CD4-positive, alpha-beta T cell treated with Interleukin-1 beta for 1 hour (primary cell): Measurements from ENCODE around the gene TLX2.
A peak's percentile ranks its signal among the peaks of the same experiment; 100 is the strongest.

Experiments
- DNase-seq, 2 donors: peaks; one replicate each; pipeline ENCODE4 v3.0.0-alpha.2; 2020 to 2022

The TLX2 gene

DNA sequence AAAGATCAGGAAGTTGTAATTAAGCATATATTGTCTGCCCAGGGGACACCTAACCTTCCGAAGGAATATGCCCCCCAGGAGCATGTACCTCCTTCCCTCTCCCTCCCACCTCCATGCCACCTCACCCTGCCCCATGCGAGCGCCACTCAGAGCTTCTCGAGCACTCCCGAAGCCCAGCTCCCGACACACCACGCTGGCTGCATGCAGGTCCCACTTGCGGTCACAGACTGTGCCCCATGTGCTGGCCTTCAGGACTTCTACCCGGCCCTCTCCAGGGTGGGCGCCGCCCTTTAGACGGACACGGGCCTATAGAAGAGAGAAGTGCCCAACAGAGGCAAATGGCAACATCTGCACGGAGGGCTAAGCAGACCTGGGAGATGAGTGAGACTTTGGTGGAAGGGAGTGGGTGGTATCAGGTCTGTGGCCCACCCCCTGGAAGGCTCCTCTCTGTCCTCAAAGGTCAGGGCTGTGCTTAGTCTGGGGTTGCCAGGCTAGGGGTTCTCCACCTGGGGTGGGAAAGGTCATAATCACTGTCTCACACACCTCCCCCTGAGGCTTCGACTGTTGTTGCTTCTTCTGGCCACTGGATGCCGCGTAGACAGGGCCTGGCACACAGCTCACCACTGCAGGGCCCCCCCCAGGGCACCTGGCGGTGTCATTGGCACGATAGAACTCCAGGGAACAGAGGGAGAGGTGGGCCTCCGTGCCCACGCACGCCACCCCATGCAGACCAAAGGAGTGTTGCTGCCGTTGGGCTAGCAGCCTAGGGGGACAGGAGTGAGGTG is 22.1 kb downstream of the TLX2 start:
- DNase-seq: no peak

DNA sequence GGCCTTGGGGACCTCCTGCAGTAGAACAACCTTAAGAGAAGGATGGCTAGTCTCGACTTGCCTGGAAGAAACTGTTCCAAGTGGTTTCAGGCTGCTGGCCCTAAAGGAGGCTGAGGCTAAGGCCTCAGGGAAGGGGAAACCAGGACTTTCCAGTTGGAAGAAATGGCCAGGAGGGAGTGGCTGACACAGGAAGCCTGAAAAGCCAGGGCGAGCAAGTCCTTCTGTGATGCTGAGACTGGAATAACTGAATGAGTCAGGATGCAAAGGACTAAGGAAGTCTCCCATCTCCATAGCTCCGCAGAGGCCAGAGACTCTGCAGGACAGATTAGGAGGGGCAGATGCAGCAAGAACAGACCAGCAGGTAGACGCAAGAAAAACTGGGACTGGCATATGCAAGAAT is 22.9 kb downstream of the TLX2 start:
- DNase-seq: no peak

DNA sequence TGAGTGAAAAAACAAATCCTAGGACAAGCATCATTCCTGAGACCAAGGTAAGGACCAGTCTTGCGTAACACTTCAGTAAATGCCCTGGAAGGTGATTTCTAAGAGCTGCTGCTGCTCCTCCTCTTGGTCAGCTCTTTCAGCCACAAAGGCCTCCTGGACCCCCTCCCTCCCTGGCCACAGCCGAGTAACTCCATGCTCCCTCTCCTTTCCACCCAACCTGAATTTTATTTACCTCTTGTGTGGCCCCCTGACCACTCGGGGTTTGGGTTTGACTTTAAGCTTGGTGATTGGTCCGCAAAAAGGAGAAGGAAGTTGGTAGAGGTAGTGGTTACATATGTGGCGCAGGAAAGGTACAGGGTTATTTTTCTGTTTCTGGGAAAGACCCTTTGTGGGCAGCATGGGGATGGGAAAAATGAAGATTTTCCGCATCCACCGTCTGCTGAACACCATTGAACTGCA is 24.7 kb downstream of the TLX2 start:
- DNase-seq: no peak

DNA sequence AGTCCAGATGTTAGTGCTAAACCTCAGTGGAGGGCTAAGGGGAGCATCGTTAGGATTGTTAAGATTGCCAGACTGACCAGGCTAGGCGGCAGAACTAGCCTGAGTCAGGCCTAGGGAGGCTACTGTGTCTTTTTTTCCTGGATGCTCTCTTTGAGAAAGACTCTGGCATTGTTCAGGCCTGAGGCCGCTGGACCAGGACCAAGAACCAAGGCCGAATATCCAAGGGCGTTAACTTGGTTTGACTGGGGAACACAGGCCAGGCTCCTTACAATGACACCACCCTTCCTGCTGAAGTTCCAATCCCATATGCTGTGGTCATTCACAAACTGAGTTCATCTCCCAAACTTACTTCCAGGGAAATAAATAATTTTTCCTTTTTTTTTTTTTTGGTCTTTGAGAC is 26.0 kb downstream of the TLX2 start:
- no peak for DNase-seq

DNA sequence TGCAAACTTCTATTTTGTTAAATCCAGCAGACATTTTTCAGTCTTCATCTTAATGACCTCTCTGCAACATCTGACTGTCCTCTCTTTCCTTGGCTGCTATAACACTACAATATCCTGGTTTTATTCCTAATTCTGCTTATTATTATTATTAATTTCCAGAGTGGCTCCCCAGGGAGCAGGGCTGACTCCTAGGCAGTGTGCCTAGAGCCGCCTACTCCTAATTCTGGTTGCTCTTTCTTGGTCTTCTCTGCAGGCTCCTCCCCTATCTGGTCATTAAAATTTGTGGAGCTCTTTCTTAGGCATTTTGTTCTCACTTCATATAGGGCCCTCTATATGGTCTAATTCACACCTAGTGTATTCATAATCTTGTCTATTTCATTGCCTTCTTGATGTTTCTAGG is 28.7 kb downstream of the TLX2 start:
- no peak for DNase-seq

DNA sequence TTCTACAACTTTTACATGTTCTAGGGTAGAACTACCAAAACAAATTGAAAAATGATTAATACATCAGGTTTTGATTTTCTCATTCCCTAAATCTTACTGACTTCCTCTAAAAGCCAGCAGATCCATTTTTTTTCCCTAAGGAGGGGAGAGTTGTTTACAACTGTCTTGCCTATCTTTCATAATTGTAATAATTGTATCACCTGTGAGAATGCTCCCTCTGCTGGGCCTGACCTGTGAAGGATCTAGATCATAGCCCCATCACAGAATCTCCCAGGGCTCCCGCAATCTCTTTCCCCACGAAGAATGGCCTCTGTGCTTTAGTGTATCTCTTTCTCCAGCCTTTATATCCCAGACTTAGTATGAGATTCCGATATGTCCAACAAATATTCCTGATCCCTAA is 30.4 kb downstream of the TLX2 start:
- DNase-seq: no peak

DNA sequence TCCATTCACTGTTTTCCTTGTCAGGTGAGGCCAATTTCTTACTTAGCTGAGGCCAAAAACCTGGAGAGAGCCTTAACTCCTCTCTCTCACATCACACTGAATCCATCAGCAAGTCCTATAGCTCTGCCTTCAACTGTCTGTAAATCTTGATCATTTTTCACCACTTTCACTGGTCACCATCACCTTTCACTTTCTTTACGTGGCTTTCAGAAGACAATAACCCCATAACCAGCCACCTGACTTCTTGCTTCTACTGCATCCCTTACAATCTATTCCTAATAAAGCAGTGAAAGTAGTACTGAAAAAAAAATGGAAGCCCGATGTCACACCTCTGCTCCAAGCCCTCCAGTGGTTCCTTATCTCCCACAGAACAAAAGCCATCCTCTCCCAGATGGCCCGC is 31.8 kb downstream of the TLX2 start:
- DNase-seq: no peak

DNA sequence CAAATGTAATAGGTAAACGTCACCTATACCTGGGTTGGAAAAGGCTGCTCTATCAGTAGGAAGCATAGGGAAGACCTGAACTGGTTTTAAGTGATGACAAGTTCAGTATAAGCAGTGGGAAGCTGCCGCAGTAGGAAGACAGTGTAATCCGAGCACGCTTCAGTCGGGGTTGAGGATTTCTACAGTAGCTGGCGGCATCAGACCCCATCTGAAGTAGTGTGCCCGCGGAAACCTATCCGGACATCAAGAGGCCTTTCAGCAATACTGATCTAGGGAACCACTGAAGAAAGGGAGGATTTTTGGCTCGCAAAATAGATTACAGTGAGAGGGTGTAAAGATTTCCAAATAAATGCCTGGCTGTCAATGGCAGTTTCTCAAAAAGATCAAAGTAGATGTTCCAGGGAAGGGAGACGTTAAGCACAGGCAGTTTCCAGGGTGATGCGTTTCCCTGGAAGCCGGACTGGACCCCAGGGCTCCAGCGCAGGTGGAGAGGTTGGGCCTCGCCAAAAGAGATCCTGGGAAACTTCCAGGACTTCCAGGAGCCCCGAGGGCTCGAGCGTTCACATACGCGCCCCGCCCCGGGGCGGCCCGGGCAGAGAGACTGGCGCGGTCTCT is 34.1 kb downstream of the TLX2 start:
- no peak for DNase-seq

DNA sequence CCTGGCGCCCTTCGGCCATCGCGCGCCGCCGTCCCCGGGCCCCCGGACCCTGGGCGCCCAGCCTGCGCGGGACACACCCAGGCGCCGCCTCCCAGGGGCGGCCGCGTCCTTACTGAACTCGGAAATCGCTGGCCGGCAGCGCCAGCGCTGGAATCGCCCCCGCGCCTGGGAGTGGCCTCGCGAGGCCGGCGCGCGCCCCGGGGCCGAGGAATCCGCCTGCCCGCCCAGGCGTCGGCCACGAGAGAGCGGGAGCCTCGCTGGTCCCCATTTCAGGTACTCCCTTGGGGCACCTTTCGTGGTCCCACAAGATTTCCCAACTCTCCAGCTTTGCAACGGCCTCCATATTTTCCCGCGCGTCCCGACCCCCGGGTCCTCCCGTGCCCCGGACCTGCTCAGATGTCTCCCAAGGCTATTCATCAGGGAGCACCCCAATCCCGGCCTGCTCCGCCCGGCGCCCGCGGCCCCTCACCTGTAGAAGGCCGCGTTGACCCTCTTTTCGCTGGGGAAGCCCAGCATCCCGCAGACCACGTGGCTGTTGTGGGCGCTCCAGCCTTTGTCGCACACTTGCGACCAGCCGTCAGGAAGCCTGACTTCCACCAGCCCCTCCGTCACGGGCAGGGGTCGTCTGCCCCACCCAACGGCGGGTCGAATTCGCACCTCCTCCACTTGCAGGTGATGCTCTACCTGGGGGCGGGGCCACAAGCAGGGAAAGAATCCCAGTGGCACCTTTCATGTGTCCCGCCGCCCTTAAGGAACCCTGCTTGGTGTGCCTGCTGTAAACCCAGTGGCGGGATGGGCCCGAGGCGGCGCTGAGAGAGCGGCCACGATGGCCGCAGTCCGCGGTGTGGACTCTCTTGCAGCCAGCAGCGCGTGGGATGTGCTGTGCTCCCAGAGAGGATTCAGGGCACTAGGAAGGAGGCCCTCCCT is 34.9 kb downstream of the TLX2 start:
- DNase-seq: no peak

DNA sequence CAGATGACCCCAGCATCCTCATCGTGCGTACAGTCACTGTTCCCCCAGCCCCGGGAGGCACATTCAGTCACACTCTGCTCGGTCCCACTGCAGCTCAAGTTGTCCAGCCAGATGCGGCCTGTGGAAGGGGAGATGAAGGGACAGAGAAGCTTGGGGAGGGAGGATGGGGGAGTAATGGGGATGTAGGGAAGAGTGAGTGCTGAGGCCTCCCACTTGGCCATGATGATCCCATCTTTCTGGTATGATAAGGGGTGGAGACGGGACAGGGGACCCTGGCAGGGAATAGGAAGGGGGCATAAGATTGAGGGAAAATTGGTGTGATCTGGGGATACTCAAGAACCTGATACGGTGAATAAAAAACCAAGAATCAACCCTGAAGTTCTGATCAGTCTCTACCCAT is 36.0 kb downstream of the TLX2 start:
- DNase-seq: no peak

DNA sequence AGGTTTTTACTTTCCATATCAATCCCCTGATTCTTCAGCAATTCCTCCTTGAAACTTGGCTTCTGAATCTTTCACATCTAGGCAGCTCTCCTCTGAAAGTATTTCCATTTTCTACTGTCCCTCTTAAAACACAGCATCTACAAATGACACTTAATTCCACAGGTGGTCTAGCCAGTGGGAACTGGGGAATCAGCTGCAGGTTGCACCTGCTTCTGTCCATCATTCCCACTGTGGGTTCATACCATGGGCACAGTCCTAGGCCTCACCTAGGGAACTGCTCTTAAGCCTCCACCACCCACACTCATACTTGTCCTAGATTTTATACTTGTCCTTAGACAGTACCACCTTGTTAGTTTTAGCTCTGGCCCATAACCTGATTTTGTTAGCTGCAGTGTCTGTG is 37.3 kb downstream of the TLX2 start:
- no peak for DNase-seq

DNA sequence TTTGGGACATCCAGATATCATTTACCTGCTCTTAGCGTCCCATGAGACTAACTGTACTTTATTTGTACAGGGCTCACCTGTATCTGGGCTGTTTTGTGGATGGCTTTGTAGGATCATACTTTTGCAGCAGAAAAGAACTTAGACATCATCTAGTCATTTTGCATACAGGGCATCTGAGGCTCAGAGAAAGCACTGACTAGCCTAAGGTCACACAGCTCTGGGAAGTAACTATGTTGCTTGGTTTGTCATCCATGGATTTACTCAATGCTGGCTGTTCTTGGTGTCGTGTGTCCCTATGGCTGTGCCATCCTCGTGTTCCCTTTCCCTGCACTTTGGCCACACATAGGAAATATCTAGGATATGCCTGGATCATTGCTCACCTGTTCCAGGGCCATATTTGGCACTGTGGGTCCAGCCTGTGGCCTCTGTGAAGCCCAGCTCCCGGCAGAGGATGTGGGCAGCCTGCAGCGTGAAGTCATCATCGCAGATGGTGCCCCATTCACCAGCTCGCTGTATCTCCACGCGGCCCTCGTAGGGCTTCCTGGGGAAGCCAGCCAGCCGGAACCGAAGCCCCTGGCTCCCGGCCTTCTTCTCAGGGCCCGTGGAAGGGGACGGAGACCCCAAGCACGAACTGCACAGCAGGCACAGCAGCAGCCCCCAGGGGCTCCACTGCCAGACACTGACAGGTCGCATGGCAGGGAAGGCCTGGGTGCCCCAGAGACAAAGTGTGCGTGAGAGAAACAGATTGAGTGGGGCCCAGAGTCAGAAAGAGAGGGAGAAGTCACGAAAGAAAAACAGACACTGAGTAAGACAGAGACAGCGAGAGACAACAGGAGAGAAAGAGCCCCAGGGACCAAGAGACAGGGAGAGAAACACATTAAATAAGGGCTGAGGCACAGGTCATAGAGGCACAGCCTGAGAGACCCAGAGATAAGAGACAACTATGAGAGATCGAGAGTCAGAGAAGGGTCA is 38.0 kb downstream of the TLX2 start:
- no peak for DNase-seq

DNA sequence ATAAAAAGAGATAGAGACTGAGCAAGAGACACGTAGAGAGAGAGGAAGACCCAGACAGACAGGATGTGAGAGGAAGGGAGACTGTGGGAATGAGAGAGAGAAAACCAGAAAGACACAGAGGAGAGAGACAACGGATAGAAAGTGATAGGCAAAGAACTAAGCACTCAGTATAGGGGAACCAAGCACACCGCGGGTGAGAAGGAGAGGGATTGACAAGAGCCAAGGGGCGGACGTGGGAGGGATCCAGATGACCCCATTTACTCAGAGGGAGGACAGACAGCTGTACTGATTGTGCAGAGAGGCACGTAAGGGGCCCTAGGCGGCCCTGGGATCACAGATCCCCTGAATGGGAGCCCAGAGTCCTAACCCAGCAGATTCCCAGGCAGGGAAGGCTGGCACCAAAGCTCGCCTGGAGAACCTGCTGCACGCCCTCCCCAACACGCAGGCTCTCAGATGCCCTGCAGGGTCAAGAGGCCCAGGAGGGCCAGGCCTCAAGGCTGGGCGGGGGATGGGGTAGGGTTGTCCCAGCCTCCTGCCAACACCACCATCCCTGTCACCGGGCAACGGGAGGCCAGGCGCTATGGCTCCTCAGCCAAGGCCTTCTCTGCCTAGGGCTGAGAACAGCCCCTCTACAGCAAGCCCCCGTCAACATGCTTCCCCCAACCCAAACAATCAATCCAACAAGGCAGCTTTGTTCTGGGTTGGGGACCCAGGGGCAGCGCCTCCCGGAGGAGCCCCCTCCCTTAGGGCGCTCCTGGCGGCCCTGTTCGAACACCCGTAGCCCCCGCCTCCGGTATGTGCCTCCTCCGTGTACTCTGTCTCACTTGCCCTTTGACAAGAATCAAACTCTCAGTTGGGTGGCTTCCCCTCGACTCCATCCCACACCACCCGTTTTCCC is 38.9 kb downstream of the TLX2 start:
- no peak for DNase-seq

DNA sequence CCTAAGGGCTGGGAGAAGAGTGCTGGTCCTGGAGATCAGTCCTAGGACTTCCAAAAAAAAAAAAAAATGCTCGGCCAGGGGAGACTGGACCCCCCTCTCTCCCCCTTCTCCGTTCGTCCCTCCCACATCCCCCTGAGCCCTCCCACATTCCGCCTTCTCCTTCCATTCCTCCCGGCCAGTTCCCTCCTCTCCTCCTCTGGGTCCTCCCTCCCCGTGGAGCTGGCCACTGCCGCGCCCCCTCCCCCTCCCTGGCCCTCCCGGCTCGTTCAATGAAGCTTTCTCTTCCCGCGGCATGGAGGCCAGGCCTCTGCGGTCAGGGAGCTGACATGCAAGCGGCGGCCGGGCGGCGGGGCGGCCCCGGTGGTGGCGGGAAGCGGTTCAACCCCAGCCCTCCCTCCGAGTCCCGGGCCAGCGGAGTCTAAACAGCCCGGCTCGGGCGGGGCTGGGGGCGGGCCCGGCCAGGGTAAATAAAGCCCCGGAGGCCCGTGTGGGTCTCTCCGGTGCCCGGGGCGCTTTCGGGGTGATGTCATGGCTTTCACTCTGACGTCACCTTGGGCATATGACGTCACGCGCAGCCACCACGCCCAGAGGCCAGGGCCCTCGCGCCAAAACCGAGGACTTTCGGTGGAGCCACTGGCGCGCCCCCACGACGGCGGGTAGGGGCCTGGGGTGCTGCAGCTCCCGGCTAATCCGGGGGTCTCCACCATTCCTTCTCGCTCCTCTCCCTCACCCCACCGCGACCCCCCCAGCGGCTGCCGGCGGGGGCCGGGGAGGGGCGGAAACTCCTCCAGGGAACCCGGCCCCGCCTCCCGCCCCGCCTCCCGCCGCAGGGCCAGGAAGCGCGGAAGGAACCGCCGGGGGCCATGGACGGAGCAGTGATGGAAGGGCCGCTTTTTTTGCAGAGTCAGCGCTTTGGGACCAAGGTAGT is 39.9 kb downstream of the TLX2 start, which contains the start of the genes DOK1 and LOXL3:
Gene DOK1 (plus strand): TSS at position 829 of the 928 bp plus-strand sequence. CDS start 35 bp downstream, at position 864.
Gene LOXL3 (minus strand): TSS at position 51 of the 928 bp plus-strand sequence. CDS start 1,308 bp downstream, outside the sequence.
- DNase-seq: peak; percentile 80 to 86

DNA sequence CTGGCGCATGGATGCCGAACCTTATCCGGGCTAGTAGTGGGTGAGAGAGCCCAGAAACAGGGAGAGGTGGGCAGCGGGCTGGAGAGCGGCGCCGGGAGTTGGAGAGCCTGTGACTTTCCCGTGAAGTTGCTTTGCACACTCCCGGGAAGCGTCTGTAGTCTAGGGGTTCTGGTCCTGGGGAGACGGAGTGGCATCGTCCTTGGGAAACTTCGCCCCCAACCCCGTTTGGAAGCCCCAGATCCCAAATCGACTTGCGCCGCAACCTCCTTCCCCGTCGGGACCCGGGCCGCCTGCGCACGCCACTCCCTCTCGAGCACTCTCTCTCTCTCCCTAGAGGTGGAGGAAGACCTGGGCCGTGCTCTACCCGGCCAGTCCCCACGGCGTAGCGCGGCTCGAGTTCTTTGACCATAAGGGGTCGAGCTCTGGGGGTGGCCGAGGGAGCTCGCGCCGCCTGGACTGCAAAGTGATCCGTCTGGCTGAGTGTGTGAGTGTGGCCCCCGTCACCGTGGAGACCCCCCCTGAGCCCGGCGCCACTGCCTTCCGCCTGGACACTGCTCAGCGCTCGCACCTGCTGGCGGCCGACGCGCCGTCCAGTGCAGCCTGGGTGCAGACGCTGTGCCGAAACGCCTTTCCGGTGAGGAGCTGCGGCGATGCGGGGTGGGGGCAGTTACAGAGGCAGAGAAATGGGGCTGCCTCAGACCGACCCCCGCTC is 40.7 kb downstream of the TLX2 start:
- DNase-seq: peak; percentile 38 to 41

DNA sequence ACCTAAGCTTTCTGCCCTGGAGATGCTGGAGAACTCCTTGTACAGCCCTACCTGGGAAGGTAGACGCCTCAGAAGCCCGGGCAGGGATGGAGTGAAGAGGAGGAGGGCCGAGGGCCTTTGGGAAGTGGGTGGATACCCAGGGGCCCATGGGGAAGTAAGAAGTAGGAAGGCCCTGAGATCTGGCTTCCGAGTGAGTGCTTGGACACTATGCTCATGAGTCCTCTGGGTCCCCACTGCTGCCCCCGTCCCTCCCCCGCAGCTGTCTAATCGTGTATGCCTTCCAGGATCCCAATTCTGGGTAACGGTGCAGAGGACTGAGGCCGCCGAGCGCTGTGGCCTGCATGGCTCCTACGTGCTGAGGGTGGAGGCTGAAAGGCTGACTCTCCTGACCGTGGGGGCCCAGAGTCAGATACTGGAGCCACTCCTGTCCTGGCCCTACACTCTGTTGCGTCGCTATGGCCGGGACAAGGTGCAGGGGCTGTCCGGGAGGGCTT is 41.4 kb downstream of the TLX2 start:
- no peak for DNase-seq

DNA sequence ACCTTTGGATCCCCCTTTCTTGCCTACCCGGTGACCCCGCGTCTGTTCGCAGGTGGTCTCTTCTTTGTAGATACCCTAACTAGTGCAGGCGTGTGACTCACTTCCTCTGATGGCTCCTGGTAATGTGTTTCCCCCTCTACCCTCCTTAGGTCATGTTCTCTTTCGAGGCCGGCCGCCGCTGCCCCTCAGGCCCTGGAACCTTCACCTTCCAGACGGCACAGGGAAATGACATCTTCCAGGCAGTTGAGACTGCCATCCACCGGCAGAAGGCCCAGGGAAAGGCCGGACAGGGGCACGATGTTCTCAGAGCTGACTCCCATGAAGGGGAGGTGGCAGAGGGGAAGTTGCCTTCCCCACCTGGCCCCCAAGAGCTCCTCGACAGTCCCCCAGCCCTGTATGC is 41.9 kb downstream of the TLX2 start:
- no peak for DNase-seq

DNA sequence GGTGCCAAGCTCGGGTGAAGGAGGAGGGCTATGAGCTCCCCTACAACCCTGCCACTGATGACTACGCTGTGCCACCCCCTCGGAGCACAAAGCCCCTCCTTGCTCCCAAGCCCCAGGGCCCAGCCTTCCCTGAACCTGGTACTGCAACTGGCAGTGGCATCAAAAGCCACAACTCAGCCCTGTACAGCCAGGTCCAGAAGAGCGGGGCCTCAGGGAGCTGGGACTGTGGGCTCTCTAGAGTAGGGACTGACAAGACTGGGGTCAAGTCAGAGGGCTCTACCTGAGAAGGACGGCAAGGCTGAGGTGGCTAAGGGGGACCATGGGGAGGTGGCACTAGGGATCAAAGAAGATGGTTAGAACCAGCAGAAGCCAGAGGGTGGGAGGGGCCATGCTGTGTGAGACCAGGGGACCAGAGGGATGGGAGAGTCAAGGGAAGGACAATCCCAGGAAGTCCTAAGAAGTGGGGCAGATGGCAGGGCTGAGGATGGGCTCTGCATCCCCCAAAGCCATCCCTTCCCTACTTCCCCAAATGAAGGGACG is 42.7 kb downstream of the TLX2 start:
- DNase-seq: no peak
